Endothelial cell of umbilical vein (primary cell): Measurements from ENCODE around the gene ANP32B. TPM values are rescaled to one million over a fixed set of nuclear protein-coding genes. Genes with fewer than 3 reads are reported as not detected.
"Not testable (repeated sequence)": the region's sequence is repeated elsewhere in the genome, so short reads cannot be mapped to it uniquely, and the experiment has no call there.

Experiments used
- BruUV-seq: library from RNA; stranded (reverse); fragments of 400-500 nt; replicated peaks from 2 replicates; lab custom pipeline; 2021; lab: Mats Ljungman, UMichigan
- CTCF ChIA-PET: fragments of 300-600, 350-600 bp; sonication (Branson Sonifier 250); formaldehyde crosslinking; loops from one replicate; lab custom pipeline; 2021; ENCODE audit warnings: antibody characterized with exemption, inconsistent platforms; lab: Charles Lee
- POLR2A ChIA-PET: fragments of 300-600, 350-600 bp; sonication (Branson Sonifier 250); formaldehyde crosslinking; loops from one replicate; lab custom pipeline; 2021; ENCODE audit warnings: antibody characterized with exemption, inconsistent platforms; lab: Charles Lee
- DNase-seq: peaks from one replicate; pipeline ENCODE4 v3.0.0-alpha.2; 2011; ENCODE audit warnings: low read depth, low spot score
- FAIRE-seq: peaks from 2 replicates; lab custom pipeline; 2011; peaks lifted over from hg19 to GRCh38; lab: Jason Lieb, UNC
- H2AFZ ChIP-seq: 2 replicates; pipeline ENCODE4 v1.6.0; 2012; ENCODE audit warnings: low read depth, low read length, control low read depth, inconsistent platforms
- H3K27ac ChIP-seq: 2 replicates; pipeline ENCODE4 v1.5.1; 2011; ENCODE audit warnings: low read depth, mild to moderate bottlenecking, control low read depth, low read length, moderate library complexity; ENCODE audit not compliant: insufficient read depth
- H3K27me3 ChIP-seq, 2 experiments: 2 replicates each; pipeline versions ENCODE4 v1.6.0 to v1.6.1; 2011; ENCODE audit warnings: low read length in 2 of 2, mixed read lengths in 1 of 2; ENCODE audit not compliant: control insufficient read depth in 2 of 2, insufficient read depth in 2 of 2
- H3K36me3 ChIP-seq, 2 experiments: 2 replicates in 1 of 2; 3 replicates in 1 of 2; pipeline ENCODE4 v1.5.1; 2011; ENCODE audit warnings: low read length in 2 of 2, mild to moderate bottlenecking in 1 of 2, moderate library complexity in 1 of 2; ENCODE audit not compliant: control insufficient read depth in 2 of 2, insufficient read depth in 2 of 2; ENCODE audit errors: extremely low read depth in 1 of 2
- H3K4me1 ChIP-seq: 3 replicates; pipeline ENCODE4 v1.5.1; 2011; ENCODE audit warnings: mild to moderate bottlenecking, low read length; ENCODE audit not compliant: control insufficient read depth, insufficient read depth; ENCODE audit errors: extremely low read depth
- H3K4me2 ChIP-seq: 2 replicates; pipeline ENCODE4 v1.6.1; 2011; ENCODE audit warnings: low read length, control low read depth, mixed read lengths; ENCODE audit not compliant: insufficient read depth
- H3K4me3 ChIP-seq, 3 experiments: fragments of 200-600 bp in 1 of 3; sonication (generic), shearing (Covaris generic) in 1 of 3; replicated peaks in 1 of 3; 2 replicates each; pipeline ENCODE4 v1.5.1; 2011 to 2016; ENCODE audit warnings: control low read depth in 3 of 3, low read length in 3 of 3, mild to moderate bottlenecking in 2 of 3, inconsistent platforms in 1 of 3, low read depth in 1 of 3, moderate library complexity in 1 of 3; ENCODE audit not compliant: insufficient read depth in 1 of 3
- H3K79me2 ChIP-seq: 2 replicates; pipeline ENCODE4 v1.6.0; 2012; ENCODE audit warnings: low read length, inconsistent platforms; ENCODE audit not compliant: control insufficient read depth, insufficient read depth
- H3K9ac ChIP-seq: replicated peaks from 2 replicates; pipeline ENCODE3; 2011; ENCODE audit warnings: low read length, control low read depth; ENCODE audit not compliant: insufficient read depth; ENCODE audit errors: extremely low read depth
- H3K9me1 ChIP-seq: replicated peaks from 3 replicates; pipeline ENCODE4 v1.6.0; 2011; ENCODE audit warnings: mild to moderate bottlenecking, low read length; ENCODE audit not compliant: control insufficient read depth, insufficient read depth; ENCODE audit errors: extremely low read depth
- H3K9me3 ChIP-seq: replicated peaks from 2 replicates; pipeline ENCODE4 v1.5.1; 2012; ENCODE audit warnings: low read length, inconsistent platforms; ENCODE audit not compliant: control insufficient read depth, insufficient read depth
- H4K20me1 ChIP-seq: replicated peaks from 2 replicates; pipeline ENCODE3; 2011; ENCODE audit warnings: mild to moderate bottlenecking, low read length; ENCODE audit not compliant: control insufficient read depth, insufficient read depth; ENCODE audit errors: extremely low read depth
- EZH2 ChIP-seq: IDR thresholded peaks from 2 replicates; pipeline ENCODE4 v1.6.1; 2012; ENCODE audit warnings: borderline replicate concordance, low read depth, mild to moderate bottlenecking, moderate library complexity, low read length, inconsistent platforms; ENCODE audit not compliant: severe bottlenecking
- dilution Hi-C: fragments of 300-500 bp; cut with MboI; formaldehyde crosslinking; loops from one replicate; pipeline ENCODE4 v1.15.0; 2019; ENCODE audit warnings: low sequenced_read_pairs; ENCODE audit not compliant: extremely low pct_ligation_motif_present
- intact Hi-C: fragments of 100-400 bp; cut with micrococcal nuclease; formaldehyde crosslinking; loops from one replicate; pipeline ENCODE4 v1.10.0; 2022
- polyA plus RNA-seq, 4 experiments: library from polyadenylated mRNA; depleted of rRNA in 3 of 4; stranded (reverse) in 3 of 4; unstranded in 1 of 4; fragments of >200 nt; gene quantifications; 2 replicates each; pipeline versions ENCODE4 v1.2.1 to v1.2.3, GENCODE V29; 2011 to 2012; ENCODE audit warnings: missing spikeins in 1 of 4
- total RNA-seq: library from RNA; stranded (reverse); gene quantifications from 2 replicates; pipeline ENCODE4 v1.2.3, GENCODE V29; 2021
- TF ChIP-seq, protein P1 (sequence below), 2 donors: IDR thresholded peaks; 1 replicate in 1 of 2; 2 replicates in 1 of 2; pipeline ENCODE4 v1.5.1; 2011; ENCODE audit warnings: low read length in 2 of 2, mild to moderate bottlenecking in 2 of 2, moderate library complexity in 2 of 2, control low read depth in 1 of 2, inconsistent platforms in 1 of 2, low read depth in 1 of 2; ENCODE audit not compliant: insufficient read depth in 1 of 2; ENCODE audit errors: extremely low read depth in 1 of 2

The ANP32B gene
- total and polyA plus RNA-seq, 2 donors (not counting 3 experiments of a cell fraction or from before 2014, with no cell fraction given): 13.9 to 173 TPM

DNA sequence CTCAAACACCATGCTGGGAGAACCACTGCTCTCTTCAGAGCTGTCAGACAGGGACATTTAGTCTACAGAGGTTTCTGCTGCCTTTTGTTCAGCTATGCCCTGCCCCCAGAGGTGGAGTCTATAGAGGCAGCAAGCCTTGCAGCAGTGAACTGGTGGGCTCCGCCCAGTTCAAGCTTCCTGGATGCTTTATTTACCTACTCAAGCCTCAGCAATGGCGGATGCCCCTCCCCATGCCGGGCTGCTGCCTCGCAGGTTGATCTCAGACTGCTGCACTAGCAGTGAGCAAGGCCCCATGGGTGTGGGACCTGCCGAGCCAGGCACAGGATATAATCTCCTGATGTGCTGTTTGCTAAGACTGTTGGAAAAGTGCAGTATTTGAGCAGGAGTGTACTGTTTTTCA lies 32.3 kb upstream of the ANP32B start:
- dilution Hi-C loops, H4K20me1 ChIP-seq, DNase-seq, H3K79me2 ChIP-seq, H3K4me2 ChIP-seq, H3K9me1 ChIP-seq, CTCF ChIA-PET, H3K27ac ChIP-seq, BruUV-seq, H3K9me3 ChIP-seq, intact Hi-C loops, FAIRE-seq, H3K9ac ChIP-seq, H2AFZ ChIP-seq, H3K4me1 ChIP-seq, POLR2A ChIA-PET, H3K27me3 ChIP-seq, H3K36me3 ChIP-seq, H3K4me3 ChIP-seq: not testable (repeated sequence)

DNA sequence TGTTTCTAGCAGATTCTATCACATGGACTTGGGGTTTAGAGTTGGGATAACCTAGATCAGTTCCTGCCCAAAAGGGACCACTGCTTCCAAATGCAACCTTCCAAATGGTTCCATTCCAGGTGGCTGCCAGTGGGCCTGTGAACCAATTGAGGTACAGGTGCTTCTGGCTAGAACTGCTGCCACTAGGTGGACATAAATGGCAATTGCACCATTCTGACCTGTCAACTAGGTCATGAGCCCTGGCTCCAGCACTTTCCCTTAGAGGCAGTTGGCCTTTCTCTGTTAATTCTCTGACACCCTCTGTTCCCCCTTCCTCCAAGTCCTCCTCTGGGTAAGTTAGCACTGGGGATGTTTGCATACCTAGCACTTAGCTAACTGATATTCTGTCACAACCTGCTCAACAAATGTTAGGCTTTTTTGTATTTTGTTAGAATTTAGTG lies 28.6 kb upstream of the ANP32B start:
- Histone ChIP-seq H3K9ac (no peak overlapping the region), H3K27ac (no peak overlapping the region), H3K9me1 (no peaks in the 10 kb centered on the region), H3K36me3 (no peaks in the 10 kb centered on the region), H4K20me1 (no peaks in the 10 kb centered on the region), H3K79me2 (no peaks in the 10 kb centered on the region), H3K4me1 (no peaks in the 10 kb centered on the region), H3K4me3 (no peak overlapping the region), H3K9me3 (no peaks in the 10 kb centered on the region), H3K4me2 (no peak overlapping the region), H3K27me3 (peaks cover 2 to 3% of the 10 kb centered on the region in 2 experiments), H2AFZ (no peak overlapping the region)
- TF ChIP-seq EZH2: no peak
- TF ChIP-seq, protein P1, sequence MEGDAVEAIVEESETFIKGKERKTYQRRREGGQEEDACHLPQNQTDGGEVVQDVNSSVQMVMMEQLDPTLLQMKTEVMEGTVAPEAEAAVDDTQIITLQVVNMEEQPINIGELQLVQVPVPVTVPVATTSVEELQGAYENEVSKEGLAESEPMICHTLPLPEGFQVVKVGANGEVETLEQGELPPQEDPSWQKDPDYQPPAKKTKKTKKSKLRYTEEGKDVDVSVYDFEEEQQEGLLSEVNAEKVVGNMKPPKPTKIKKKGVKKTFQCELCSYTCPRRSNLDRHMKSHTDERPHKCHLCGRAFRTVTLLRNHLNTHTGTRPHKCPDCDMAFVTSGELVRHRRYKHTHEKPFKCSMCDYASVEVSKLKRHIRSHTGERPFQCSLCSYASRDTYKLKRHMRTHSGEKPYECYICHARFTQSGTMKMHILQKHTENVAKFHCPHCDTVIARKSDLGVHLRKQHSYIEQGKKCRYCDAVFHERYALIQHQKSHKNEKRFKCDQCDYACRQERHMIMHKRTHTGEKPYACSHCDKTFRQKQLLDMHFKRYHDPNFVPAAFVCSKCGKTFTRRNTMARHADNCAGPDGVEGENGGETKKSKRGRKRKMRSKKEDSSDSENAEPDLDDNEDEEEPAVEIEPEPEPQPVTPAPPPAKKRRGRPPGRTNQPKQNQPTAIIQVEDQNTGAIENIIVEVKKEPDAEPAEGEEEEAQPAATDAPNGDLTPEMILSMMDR (IDR thresholded peaks at IDR 0.05; ENCODE audit: extremely low read depth in 1 of 2, insufficient read depth in 1 of 2, low read depth in 1 of 2, low read length in 2 of 2): peak; percentile 37 to 58
- intact Hi-C loops: loop anchor here (1.0 kb wide), 2 partner anchors 31 to 244 kb away; no protein-coding TSS in a partner anchor
- CTCF ChIA-PET: interaction anchor here (0.9 kb wide), 1 partner anchor 10 kb away, joined by 3 read pairs; no protein-coding TSS in a partner anchor
- dilution Hi-C loops: no loop called here
- BruUV-seq: no TSS peak
- FAIRE-seq (peak; percentile 75), DNase-seq (peak; percentile 21)
- POLR2A ChIA-PET: no interaction called here
